GM12875 (cell line): ENCODE measurements around the gene ABCB1.

Source experiments
- H3K4me3 ChIP-seq: one replicate; pipeline ENCODE4 v1.5.1; 2011; ENCODE audit warnings: low read depth, low read length, control low read depth
- CTCF ChIP-seq: IDR thresholded peaks from 2 replicates; pipeline ENCODE4 v1.5.1; 2011; ENCODE audit warnings: low read depth, mild to moderate bottlenecking, control low read depth, inconsistent platforms, low read length, moderate library complexity, borderline replicate concordance; ENCODE audit not compliant: insufficient read depth

ABCB1 gene

GRCh38 chr7:87497482-87497881 lies 103.2 kb downstream of the ABCB1 start:
- H3K4me3 ChIP-seq: no peak overlapping the region
- TF ChIP-seq CTCF: no peak

- H3K4me3 ChIP-seq: no peak overlapping the region
- no peak for TF ChIP-seq CTCF
Measured at GRCh38 chr7:87495366-87495765, 105.3 kb downstream of the ABCB1 start.

GRCh38 chr7:87494454-87494853 lies 106.2 kb downstream of the ABCB1 start:
- no peak overlapping the region for H3K4me3 ChIP-seq
- TF ChIP-seq CTCF: no peak

GRCh38 chr7:87483131-87483530 lies 117.6 kb downstream of the ABCB1 start:
- no peak overlapping the region for H3K4me3 ChIP-seq
- TF ChIP-seq CTCF: no peak

DNA sequence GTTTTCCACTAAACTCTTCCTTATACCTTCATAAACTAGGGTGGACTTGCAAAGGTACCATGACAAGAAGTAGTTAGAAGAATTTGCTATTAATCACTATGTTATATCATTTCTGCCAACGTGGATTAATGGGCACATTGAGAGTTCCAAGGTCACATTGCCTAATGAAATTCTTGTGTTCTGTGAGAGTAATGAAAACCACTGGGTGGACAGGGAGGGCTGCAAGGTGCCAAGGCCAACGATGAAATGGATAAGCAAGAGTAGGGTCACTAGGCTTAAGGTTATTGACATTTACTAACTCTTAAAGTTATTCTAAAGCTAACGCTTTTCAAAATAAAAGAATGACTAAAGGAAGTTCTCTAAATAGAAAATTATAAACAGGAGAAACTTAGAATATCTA lies 118.6 kb downstream of the ABCB1 start:
- no peak overlapping the region for H3K4me3 ChIP-seq
- TF ChIP-seq CTCF: no peak

GRCh38 chr7:87480386-87480785 lies 120.3 kb downstream of the ABCB1 start:
- TF ChIP-seq CTCF: no peak
- no peak overlapping the region for H3K4me3 ChIP-seq

GRCh38 chr7:87479951-87480350 lies 120.7 kb downstream of the ABCB1 start:
- H3K4me3 ChIP-seq: no peak overlapping the region
- no peak for TF ChIP-seq CTCF
